HEK293T (cell line): ENCODE measurements around the gene SUMO2.

ENCODE experiments used
- CTCF ChIA-PET: fragments of 350-600 bp; formaldehyde crosslinking; extraction: SDS; loops from one replicate; lab custom pipeline; 2021; ENCODE audit warnings: antibody characterized with exemption, inconsistent platforms; lab: Yijun Ruan, JAX
- POLR2A ChIA-PET: fragments of 350-600 bp; formaldehyde crosslinking; extraction: SDS; loops from one replicate; lab custom pipeline; 2020; ENCODE audit warnings: antibody characterized with exemption, inconsistent platforms; lab: Yijun Ruan, JAX
- DNase-seq: peaks from one replicate; pipeline ENCODE4 v3.0.0; 2012; ENCODE audit warnings: mixed read lengths; ENCODE audit errors: extremely low spot score
- ARNT ChIP-seq: fragments of 450-650 bp; IDR thresholded peaks from 2 replicates; pipeline ENCODE4 v1.6.1; 2017; ENCODE audit warnings: mild to moderate bottlenecking
- BHLHE40 ChIP-seq: fragments of 450-650 bp; IDR thresholded peaks from 2 replicates; pipeline ENCODE4 v1.6.1; 2016; ENCODE audit warnings: mild to moderate bottlenecking, moderate library complexity, borderline replicate concordance
- CTBP1 ChIP-seq: fragments of 450-650 bp; IDR thresholded peaks from 2 replicates; pipeline ENCODE4 v1.6.1; 2016; ENCODE audit warnings: borderline replicate concordance
- ELF4 ChIP-seq: fragments of 450-650 bp; IDR thresholded peaks from 2 replicates; pipeline ENCODE4 v1.6.1; 2017; ENCODE audit warnings: antibody characterized with exemption
- FOXA1 ChIP-seq: fragments of 450-650 bp; IDR thresholded peaks from 2 replicates; pipeline ENCODE4 v1.6.1; 2016; ENCODE audit warnings: mild to moderate bottlenecking
- FOXK2 ChIP-seq: fragments of 450-650 bp; IDR thresholded peaks from 2 replicates; pipeline ENCODE4 v1.6.1; 2016; ENCODE audit warnings: mild to moderate bottlenecking
- FOXM1 ChIP-seq: fragments of 450-650 bp; IDR thresholded peaks from 2 replicates; pipeline ENCODE4 v1.6.1; 2017; ENCODE audit warnings: mild to moderate bottlenecking, borderline replicate concordance
- HDGF ChIP-seq: fragments of 450-650 bp; IDR thresholded peaks from 2 replicates; pipeline ENCODE4 v1.6.1; 2017; ENCODE audit warnings: antibody characterized with exemption, borderline replicate concordance
- L3MBTL2 ChIP-seq: fragments of 450-650 bp; conservative IDR thresholded peaks from 2 replicates; pipeline ENCODE4 v1.6.1; 2016; ENCODE audit warnings: mild to moderate bottlenecking
- LEF1 ChIP-seq: fragments of 450-650 bp; IDR thresholded peaks from 2 replicates; pipeline ENCODE4 v1.6.1; 2017; ENCODE audit warnings: mild to moderate bottlenecking, borderline replicate concordance
- NFRKB ChIP-seq: fragments of 450-650 bp; IDR thresholded peaks from 2 replicates; pipeline ENCODE4 v1.6.1; 2016; ENCODE audit warnings: mild to moderate bottlenecking, moderate library complexity
- PKNOX1 ChIP-seq: fragments of 450-650 bp; IDR thresholded peaks from 2 replicates; pipeline ENCODE4 v1.6.1; 2016
- SP1 ChIP-seq: fragments of 450-650 bp; IDR thresholded peaks from 2 replicates; pipeline ENCODE4 v1.6.1; 2017
- SUZ12 ChIP-seq: fragments of 450-650 bp; IDR thresholded peaks from 2 replicates; pipeline ENCODE4 v1.6.1; 2016; ENCODE audit warnings: mild to moderate bottlenecking
- TARDBP ChIP-seq: fragments of 450-650 bp; IDR thresholded peaks from 2 replicates; pipeline ENCODE4 v1.6.1; 2016
- ZNF384 ChIP-seq: fragments of 450-650 bp; IDR thresholded peaks from 2 replicates; pipeline ENCODE4 v1.6.1; 2016

SUMO2 gene

GRCh38 chr17:75183999-75184884 lies 1.5 kb upstream of the SUMO2 start:
- DNase-seq = no peak
- ChIA-PET CTCF (interaction anchor here (0.5 to 0.8 kb wide), 4 partner anchors 8 to 204 kb away, joined by 3 to 5 read pairs (median 4); no protein-coding TSS in a partner anchor), POLR2A (interaction anchor here (0.7 to 3.4 kb wide), 14 partner anchors 8 to 202 kb away, joined by 3 to 15 read pairs (median 4); partner anchors contain the start of genes ARMC7, JPT1, MIF4GD and NT5C)
- TF ChIP-seq ARNT (no peak), PKNOX1 (peak; percentile 61)

- TF ChIP-seq BHLHE40 = no peak
- no peak for TF ChIP-seq NFRKB
- TF ChIP-seq ZNF384 = no peak
- TF ChIP-seq LEF1 = no peak
- no peak for TF ChIP-seq CTBP1
- TF ChIP-seq ELF4 = no peak
- POLR2A ChIA-PET = interaction anchor here (1.4 to 3.4 kb wide), 2 partner anchors 9 to 23 kb away, joined by 5 to 15 read pairs; partner anchors contain the start of gene NUP85
- CTCF ChIA-PET = no interaction called here
- no peak for DNase-seq
Observed at GRCh38 chr17:75182319-75182568, 515 bp downstream of the SUMO2 start.

DNA sequence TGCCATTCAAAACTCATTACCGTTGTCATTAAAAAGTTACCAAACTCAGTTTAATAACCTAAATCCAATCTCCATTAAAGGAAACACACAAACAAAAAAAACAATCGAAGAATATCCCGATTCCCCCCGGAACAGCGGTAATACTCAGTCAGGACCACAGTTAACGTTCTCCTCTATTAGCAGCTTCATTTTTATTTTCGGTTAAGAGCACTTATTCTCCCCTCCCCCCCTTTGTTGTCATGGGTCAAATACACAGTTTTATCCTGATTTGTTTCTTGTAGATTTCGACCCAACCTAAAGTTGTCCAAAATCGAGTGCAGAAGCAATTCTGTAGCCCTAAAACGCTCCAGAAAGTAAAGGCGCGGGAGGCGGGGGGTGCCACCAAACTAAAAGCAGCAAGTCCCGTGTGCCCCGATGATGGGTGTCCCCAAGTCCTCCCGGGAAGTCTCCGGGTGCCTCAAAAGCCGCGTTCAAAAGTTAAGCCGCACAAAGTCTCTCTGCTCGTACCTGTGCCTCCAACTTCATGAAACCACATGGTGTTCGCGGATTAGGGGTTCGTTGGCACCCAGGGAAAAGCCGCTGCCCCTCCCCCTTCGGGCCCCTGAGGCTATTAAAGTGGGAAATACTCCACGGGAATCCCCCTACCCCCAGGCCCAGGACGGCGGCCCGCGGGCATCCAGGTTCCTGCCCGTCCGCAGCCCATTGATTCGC lies 996 bp downstream of the SUMO2 start:
- ChIA-PET POLR2A (interaction anchor here (1.4 to 3.4 kb wide), 5 partner anchors 10 to 50 kb away, joined by 4 to 15 read pairs (median 5); partner anchors contain the start of genes NT5C and NUP85), CTCF (interaction anchor here (1.0 to 2.0 kb wide), 2 partner anchors 10 to 20 kb away, joined by 3 to 6 read pairs; no protein-coding TSS in a partner anchor)
- DNase-seq = no peak

DNA sequence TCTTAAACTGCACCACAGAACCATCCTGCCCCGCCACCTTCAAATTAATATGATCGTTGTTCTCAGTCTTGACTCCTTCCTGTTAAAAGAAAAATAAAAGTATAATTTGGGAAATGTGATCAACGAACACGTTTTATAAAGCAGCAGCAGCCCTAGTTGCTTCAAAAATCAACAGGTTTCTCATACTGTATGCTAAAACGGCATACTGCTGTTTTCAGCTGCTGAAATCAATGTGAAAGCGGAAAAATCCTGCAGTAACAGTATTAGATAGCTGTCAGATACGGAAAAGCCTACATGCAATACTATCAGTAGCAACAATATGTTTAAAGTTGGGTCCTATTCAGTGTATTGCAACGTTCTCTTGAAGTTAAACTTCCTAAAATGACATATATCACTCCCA lies 1.6 kb downstream of the SUMO2 start:
- DNase-seq = no peak
- ChIA-PET CTCF (interaction anchor here (0.6 to 2.0 kb wide), 4 partner anchors 9 to 169 kb away, joined by 3 to 6 read pairs (median 4); no protein-coding TSS in a partner anchor), POLR2A (interaction anchor here (0.5 to 2.1 kb wide), 6 partner anchors 8 to 49 kb away, joined by 4 to 7 read pairs (median 4); partner anchors contain the start of gene NT5C)
- TF ChIP-seq CTBP1 (no peak), FOXM1 (no peak), ELF4 (no peak), ARNT (no peak), L3MBTL2 (no peak), TARDBP (no peak), ZNF384 (no peak), SUZ12 (no peak), LEF1 (no peak), FOXK2 (no peak), FOXA1 (no peak), NFRKB (no peak), BHLHE40 (no peak), SP1 (no peak), HDGF (no peak), PKNOX1 (no peak)

More for the DNA sequence above, 996 bp downstream of the SUMO2 start:
- TF ChIP-seq FOXA1 (no peak), PKNOX1 (peak; percentile 86)

GRCh38 chr17:75178453-75178852 lies 4.3 kb downstream of the SUMO2 start:
- TF ChIP-seq LEF1 (no peak), FOXM1 (no peak), BHLHE40 (no peak), FOXA1 (no peak)
- DNase-seq = no peak
- CTCF ChIA-PET = no interaction called here
- POLR2A ChIA-PET = no interaction called here

DNA sequence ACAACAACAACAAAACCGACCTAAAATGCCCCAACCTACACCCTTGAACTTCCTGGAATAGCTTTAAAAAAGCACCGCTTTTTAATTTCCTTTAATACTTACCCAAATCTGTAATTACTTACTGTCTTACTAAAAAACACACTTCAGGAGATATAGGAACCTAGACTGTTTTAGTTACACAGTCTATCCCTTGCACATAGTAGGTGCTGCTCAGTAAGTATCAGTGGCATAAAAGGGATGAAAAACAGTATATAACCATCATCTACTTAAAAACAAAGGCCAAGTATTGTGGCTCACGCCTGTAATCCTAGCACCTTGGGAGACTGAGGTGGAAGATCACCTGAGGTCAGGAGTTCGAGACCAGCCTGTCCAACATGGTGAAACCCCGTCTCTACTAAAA lies 6.1 kb downstream of the SUMO2 start:
- CTCF ChIA-PET = no interaction called here
- TF ChIP-seq TARDBP (no peak), L3MBTL2 (no peak), FOXM1 (no peak), SP1 (no peak), ELF4 (no peak)
- POLR2A ChIA-PET = interaction anchor here (0.5 kb wide), 1 partner anchor 8 kb away, joined by 4 read pairs; no protein-coding TSS in a partner anchor
- no peak for DNase-seq
